GM19463 (cell line): ENCODE data around the gene TMEM8B.
"Not testable (repeated sequence)": the region's sequence is repeated elsewhere in the genome, so short reads cannot be mapped to it uniquely, and the experiment has no call there.

Experiments
- ATAC-seq: cut with Tn5 transposase; IDR thresholded peaks from one replicate; pipeline ENCODE4 v1.9.1; 2021; ENCODE audit warnings: mild to moderate bottlenecking, moderate library complexity; ENCODE audit not compliant: unreplicated experiment

Gene TMEM8B

DNA sequence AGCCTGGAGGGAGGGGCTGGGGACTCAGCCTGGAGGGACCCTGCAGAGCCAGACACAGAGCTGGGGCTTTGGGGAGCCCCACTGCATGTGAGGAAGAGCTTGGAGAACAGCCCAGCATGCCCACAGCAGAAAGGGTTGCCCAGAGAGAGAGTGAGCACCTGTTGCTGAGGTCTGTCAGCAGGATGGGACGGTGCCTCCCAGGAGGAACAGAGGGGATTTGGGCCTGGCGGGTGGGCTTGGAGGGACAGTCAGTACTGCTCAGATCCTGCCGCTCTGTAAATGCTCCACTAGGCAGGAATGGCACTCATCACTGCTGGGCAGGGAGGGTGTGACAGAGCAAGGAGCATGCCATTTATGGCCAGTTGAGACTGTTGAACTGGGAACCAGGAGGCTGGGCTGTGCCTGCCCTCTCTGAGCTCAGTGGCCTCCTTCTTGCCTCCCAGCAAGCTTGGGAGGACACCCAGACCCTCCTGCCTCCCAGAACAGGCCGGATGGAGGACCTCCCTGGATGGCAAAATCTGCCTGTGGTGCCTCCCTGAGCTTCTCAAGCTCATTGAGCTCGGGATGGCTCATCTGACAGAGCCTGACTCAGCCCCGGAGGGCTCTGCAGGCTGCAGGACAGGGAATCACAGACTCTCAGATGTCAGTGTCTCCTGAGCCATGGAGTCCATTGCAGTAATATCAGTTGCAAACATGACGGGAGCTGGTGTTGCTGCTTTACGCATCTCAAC lies 76.2 kb downstream of the TMEM8B start:
- ATAC-seq, result no peak

- no peak for ATAC-seq
These were observed 77.1 kb downstream of the TMEM8B start, which contains the start of gene HRCT1 for GRCh38 chr9:35905912-35906679. Gene HRCT1 (plus strand): TSS chr9:35906202. CDS start chr9:35906288, 86 bp downstream.

DNA sequence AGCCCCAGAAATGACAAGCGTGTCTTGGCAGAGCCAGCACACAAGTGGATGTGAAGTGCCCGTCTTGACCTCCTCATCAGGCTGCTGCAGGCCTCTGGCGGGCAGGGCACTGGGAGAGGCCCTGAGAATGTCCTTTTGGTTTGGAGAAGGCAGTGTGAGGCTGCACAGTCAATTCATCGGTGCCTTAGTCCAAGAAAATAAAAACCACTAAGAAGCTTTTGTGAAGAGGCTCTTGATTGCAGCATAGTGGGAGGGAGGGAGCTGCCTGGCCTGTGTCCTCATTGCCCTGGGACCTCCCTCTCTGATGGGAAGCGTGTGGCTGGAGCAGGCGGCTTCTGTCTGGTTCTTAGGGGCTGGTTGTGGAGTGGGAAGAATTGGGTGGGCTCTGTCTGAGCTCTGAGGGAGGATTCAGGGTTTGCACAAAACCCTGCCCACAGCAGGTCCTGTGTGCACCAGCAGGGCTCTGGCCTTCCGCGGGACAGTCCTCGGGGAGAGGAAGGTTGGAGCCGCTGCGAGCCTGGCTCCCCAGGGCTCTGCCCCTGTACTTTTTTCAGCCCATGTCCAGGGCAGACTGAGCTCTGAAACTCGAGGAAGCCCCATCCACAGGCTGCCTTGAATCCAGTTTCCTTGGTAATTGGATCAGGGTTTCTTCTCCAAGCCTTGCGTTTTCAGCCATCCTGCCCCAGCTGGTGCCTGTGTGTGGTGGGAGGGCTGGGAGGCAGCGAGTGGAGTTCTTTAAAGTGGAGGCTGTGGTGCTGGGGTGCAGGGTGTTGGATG lies 78.1 kb downstream of the TMEM8B start:
- no peak for ATAC-seq

DNA sequence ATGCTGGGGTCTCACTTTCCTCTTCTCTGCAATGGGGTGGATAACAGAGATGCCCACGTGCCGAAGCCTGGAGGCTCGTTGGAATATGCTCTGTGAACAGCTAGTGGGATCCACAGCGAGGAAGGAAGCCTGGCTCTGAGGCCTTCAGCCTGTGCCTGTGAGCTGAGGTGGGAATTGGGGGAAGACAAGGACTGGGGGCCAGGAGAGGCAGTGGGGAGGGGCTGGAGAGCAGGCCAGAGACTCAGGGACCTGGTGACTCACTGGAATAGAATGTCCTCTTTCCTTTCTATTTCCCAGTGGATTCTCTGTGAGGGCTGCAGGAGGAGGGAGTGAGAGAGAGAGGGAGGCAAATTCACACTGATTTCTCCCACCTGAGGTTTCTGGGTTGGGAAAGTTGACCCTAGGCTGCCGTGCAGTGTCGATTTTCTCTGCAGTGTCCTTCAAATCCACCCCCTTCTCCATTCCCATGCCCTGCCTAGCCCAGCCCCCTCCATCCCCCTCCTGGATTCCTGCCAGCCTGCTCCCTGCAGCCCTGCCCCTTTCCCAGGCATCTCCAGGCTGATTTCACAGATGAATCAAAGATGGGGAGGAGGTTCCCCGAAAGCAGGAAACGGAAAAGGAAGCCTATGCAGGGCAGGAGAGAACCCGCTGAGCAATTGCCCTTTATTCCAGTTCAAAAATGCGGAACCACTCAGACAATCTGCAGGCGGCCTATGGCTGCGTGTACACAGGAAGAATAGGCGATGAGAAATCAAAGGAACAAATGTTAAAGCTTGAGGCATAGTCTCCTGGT lies 78.9 kb downstream of the TMEM8B start:
- ATAC-seq, result no peak

- ATAC-seq, result no peak
These were observed 79.6 kb downstream of the TMEM8B start for GRCh38 chr9:35908504-35909125.

DNA sequence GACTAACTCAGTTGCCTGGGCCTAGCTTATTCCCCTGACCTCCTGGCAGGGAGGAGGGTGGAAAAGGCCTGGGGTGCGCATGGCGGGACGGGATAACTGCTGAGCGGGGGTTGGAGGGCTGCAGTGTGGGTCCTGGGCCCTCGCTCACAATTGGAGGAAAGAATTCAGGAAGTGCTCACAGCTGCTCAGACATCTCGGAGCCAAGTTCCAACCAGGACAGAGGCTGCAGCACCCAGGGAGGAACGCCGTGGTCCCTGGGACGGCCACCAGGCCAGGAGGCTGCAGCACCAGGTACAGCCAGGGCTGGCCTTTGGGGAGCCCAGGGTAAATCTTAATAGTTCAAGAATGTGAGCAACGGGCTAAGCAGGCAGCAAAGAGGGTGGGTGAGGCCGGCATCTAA lies 80.2 kb downstream of the TMEM8B start, which contains the start of gene SPAAR:
SPAAR (plus strand) TSS at position 217 of the 400 bp plus-strand sequence. CDS start 974 bp downstream, outside the sequence.
- ATAC-seq, result no peak

DNA sequence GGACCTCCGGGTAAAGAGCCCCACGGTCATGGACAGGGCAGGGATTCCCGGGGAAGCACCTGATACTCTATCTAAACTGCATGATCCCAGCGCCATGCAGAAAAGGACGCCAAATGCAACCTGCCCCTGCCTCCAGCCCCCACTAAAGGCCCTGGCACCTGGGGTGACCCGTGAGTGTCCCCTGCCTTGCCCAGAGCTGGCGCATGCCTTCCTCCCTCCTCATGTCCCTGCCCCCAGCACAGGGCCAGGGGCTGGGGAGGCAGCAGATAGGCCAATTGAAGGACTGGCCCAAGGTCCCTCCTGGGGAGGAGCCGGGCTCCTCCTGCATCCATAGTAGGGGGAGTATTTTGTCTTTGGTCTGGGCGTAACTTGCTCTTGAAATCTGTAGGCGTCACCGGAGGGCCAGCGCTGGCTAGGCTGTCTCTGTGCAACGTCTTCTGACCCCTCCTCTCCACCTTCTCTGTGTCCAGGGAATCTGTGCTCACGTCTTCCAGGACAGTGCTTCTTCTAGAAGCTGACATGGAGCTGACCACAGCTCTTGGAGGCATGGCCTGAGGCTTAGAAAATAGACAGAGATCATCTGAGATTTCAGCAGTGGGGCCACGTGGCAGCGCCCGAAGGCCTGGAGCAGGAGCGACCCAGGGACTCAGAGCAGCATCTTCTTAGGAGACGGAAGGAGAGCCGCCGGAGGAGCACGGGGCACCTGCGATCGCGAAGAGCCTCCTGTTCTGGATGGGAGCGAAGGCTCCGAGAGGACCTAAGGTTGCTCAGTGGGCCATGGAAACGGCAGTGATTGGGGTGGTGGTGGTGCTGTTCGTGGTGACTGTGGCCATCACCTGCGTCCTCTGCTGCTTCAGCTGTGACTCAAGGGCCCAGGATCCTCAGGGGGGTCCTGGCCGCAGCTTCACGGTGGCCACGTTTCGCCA lies 80.9 kb downstream of the TMEM8B start:
- ATAC-seq, result no peak

DNA sequence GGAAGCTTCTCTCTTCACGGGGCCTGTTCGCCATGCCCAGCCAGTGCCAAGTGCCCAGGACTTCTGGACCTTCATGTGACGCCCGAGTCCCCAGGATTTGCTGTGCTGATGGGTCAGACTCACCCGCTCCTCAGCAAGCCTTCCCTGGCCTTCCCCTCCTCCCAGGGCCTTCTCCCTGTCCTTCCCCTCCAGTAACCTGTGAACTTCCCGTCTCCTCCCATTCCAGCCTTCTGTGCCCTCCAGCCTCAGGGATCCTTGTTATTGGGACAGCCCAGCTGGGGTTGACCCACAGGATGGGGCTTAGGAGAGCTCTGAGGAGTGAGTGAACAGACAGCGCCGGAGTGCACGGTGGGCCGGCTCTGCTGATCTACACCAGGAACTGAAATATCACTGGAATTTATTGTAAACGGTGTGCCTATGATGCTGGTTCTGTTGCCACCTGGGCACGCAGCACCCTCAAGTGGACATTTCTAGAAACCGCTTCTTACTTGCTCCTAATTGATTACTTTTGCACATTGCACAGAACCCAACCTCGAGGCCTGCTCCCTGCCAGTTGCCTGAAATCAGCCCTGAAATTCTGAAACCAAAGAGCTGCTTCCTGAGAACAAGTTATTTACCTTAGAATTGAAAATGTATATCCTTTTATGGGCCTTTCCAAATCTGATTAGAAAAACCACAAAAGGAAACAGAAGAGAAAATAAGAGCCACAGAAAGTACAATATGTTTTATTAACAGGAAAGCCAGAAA lies 81.8 kb downstream of the TMEM8B start:
- no peak for ATAC-seq

DNA sequence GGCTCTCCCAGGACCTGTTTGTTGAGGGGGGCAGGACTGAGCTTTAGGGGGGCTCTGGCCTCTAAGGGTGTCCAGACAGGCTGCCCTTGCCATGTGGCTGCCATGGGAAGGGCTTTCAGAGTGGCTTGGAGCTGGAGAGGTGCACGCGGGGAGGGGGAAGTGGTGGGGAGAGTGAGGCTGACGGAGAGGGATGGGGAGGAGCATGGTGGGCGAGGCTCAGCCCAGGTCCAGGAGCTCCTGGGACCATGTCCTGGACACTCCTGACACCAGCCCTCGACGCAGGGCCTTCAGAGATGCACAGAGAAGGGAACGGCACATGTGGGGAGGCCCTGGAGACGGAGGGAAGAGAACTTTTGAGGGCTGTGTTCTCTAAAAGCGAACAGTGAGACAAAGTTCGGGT lies 82.7 kb downstream of the TMEM8B start:
- no peak for ATAC-seq

DNA sequence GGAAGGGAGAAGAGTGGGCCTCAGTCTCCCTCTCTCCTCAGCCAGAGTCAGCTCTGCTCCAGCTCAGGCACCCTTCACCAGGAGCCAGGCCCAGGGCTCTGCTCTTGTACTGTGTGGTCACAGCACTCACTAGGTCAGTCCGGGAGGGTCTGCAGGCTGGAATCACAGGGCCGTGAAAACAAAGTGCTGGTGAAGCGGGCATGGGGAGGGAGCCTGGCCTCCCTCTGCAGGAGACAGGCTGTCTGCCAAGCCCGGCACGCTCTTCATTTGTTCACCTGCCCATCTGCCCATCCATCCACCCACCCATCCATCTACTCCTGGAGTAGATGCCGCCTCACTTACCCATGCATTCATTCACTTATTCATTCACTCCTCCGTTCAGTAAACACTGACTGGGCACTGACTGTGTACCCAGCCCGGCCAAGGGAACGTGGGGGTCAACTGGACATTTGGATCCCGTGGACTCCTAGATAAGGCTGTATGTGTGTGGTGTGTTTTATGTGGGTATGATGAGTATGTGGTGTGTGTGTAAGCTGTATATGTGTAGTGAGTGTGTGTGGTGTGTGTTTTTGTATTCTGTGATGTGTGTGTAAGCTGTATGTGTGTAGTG lies 83.9 kb downstream of the TMEM8B start:
- ATAC-seq, result no peak

DNA sequence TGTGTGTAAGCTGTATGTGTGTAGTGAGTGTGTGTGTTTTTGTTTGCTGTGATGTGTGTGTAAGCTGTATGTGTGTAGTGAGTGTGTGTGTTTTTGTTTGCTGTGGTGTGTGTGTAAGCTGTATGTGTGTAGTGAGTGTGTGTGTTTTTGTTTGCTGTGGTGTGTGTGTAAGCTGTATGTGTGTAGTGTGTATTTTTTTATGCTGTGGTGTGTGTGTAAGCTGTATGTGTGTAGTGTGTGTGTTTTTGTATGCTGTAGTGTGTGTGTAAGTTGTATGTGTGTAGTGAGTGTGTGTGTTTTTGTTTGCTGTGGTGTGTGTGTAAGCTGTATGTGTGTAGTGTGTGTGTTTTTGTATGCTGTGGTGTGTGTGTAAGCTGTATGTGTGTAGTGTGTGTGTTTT lies 84.4 kb downstream of the TMEM8B start:
- not testable (repeated sequence) for ATAC-seq

- no peak for ATAC-seq
These were observed 85.3 kb downstream of the TMEM8B start for GRCh38 chr9:35914301-35914807.
